HPDE6-E6E7 (cell line): ENCODE measurements around the gene UBASH3A.

Experiments used
- DNase-seq: peaks from one replicate; pipeline ENCODE4 v3.0.0; 2011; ENCODE audit warnings: missing footprints; ENCODE audit errors: extremely low spot score

The UBASH3A gene

GRCh38 chr21:42403611-42404231, at the start of gene UBASH3A:
UBASH3A (plus strand) TSS chr21:42403902; CDS start chr21:42403946, 44 bp downstream.
- DNase-seq: no peak

- no peak for DNase-seq
These were observed 47.7 kb upstream of the UBASH3A start for GRCh38 chr21:42356046-42356445.

GRCh38 chr21:42356650-42357049, 47.1 kb upstream of the UBASH3A start:
- no peak for DNase-seq

GRCh38 chr21:42357307-42357706, 46.4 kb upstream of the UBASH3A start:
- no peak for DNase-seq

GRCh38 chr21:42358261-42358660, 45.4 kb upstream of the UBASH3A start:
- no peak for DNase-seq

GRCh38 chr21:42358937-42359336, 44.8 kb upstream of the UBASH3A start:
- DNase-seq: no peak

- no peak for DNase-seq
These were observed 43.4 kb upstream of the UBASH3A start for GRCh38 chr21:42360317-42360716.

GRCh38 chr21:42361286-42361685, 42.4 kb upstream of the UBASH3A start:
- DNase-seq: no peak

GRCh38 chr21:42362198-42362597, 41.5 kb upstream of the UBASH3A start:
- DNase-seq: no peak

- no peak for DNase-seq
These were observed 41.0 kb upstream of the UBASH3A start for GRCh38 chr21:42362700-42363099.

- no peak for DNase-seq
These were observed 40.4 kb upstream of the UBASH3A start for GRCh38 chr21:42363312-42363711.

GRCh38 chr21:42364304-42364865, 39.3 kb upstream of the UBASH3A start:
- no peak for DNase-seq

- DNase-seq: no peak
These were observed 37.9 kb upstream of the UBASH3A start for GRCh38 chr21:42365770-42366169.

GRCh38 chr21:42366292-42367010, 37.3 kb upstream of the UBASH3A start, which contains the start of gene TFF1:
TFF1 (minus strand) TSS chr21:42366535; CDS start chr21:42366495, 40 bp downstream.
- DNase-seq: no peak

GRCh38 chr21:42367367-42368165, 36.1 kb upstream of the UBASH3A start:
- no peak for DNase-seq

GRCh38 chr21:42369821-42370220, 33.9 kb upstream of the UBASH3A start:
- DNase-seq: no peak

GRCh38 chr21:42370894-42371654, 32.6 kb upstream of the UBASH3A start:
- DNase-seq: no peak

GRCh38 chr21:42373196-42373907, 30.4 kb upstream of the UBASH3A start:
- DNase-seq: no peak

- no peak for DNase-seq
These were observed 29.7 kb upstream of the UBASH3A start for GRCh38 chr21:42373908-42374455.

- no peak for DNase-seq
These were observed 29.2 kb upstream of the UBASH3A start for GRCh38 chr21:42374457-42374856.
